HEK293 (cell line): ENCODE data around the gene CRY2.

ENCODE experiments used
- OVOL3 ChIP-seq: fragments of 450-650 bp; formaldehyde crosslinking; IDR thresholded peaks from 2 replicates; pipeline ENCODE4 v1.5.1; 2016; ENCODE audit warnings: missing biosample characterization, missing genetic modification characterization
- PBX3 ChIP-seq: sonication (generic); formaldehyde crosslinking; IDR thresholded peaks from 2 replicates; pipeline ENCODE4 v1.8.1; 2022; ENCODE audit warnings: mild to moderate bottlenecking, moderate library complexity, missing genetic modification reagents
- PRDM1 ChIP-seq: fragments of 450-650 bp; formaldehyde crosslinking; IDR thresholded peaks from 2 replicates; pipeline ENCODE4; 2016; ENCODE audit warnings: missing biosample characterization, missing genetic modification characterization
- REST ChIP-seq: fragments of 450-650 bp; formaldehyde crosslinking; IDR thresholded peaks from 2 replicates; pipeline ENCODE4 v1.5.1; 2016; ENCODE audit warnings: missing biosample characterization, missing genetic modification characterization
- WT1 ChIP-seq: fragments of 450-650 bp; formaldehyde crosslinking; IDR thresholded peaks from 2 replicates; pipeline ENCODE4 v1.5.1; 2016; ENCODE audit warnings: missing biosample characterization, missing genetic modification characterization
- ZFHX2 ChIP-seq: fragments of 450-650 bp; formaldehyde crosslinking; conservative IDR thresholded peaks from 2 replicates; pipeline ENCODE4 v1.5.1; 2016; ENCODE audit warnings: missing biosample characterization, missing genetic modification characterization
- ZFP69B ChIP-seq: fragments of 450-650 bp; formaldehyde crosslinking; IDR thresholded peaks from 2 replicates; pipeline ENCODE4 v1.5.1; 2016; ENCODE audit warnings: missing biosample characterization, missing genetic modification characterization
- ZNF175 ChIP-seq: fragments of 450-650 bp; formaldehyde crosslinking; IDR thresholded peaks from 2 replicates; pipeline ENCODE4 v1.5.1; 2016; ENCODE audit warnings: missing biosample characterization, missing genetic modification characterization
- ZNF24 ChIP-seq: fragments of 450-650 bp; formaldehyde crosslinking; IDR thresholded peaks from 2 replicates; pipeline ENCODE4 v1.5.1; 2016; ENCODE audit warnings: missing biosample characterization, missing genetic modification characterization
- ZNF335 ChIP-seq: fragments of 450-650 bp; formaldehyde crosslinking; conservative IDR thresholded peaks from 2 replicates; pipeline ENCODE4 v1.5.1; 2016; ENCODE audit warnings: missing biosample characterization, missing genetic modification characterization
- ZNF366 ChIP-seq: fragments of 450-650 bp; formaldehyde crosslinking; conservative IDR thresholded peaks from 2 replicates; pipeline ENCODE4 v1.5.1; 2016; ENCODE audit warnings: missing biosample characterization, missing genetic modification characterization
- ZNF37A ChIP-seq: fragments of 450-650 bp; IDR thresholded peaks from 2 replicates; pipeline ENCODE4 v1.5.1; 2018; ENCODE audit warnings: missing biosample characterization, missing genetic modification characterization
- ZNF394 ChIP-seq: fragments of 450-650 bp; formaldehyde crosslinking; IDR thresholded peaks from 2 replicates; pipeline ENCODE4 v1.5.1; 2016; ENCODE audit warnings: missing biosample characterization, missing genetic modification characterization, mild to moderate bottlenecking, moderate library complexity, borderline replicate concordance
- ZNF449 ChIP-seq: fragments of 450-650 bp; formaldehyde crosslinking; IDR thresholded peaks from 2 replicates; pipeline ENCODE4 v1.5.1; 2017; ENCODE audit warnings: missing biosample characterization, mild to moderate bottlenecking, missing genetic modification characterization, moderate library complexity
- ZNF629 ChIP-seq: fragments of 450-650 bp; formaldehyde crosslinking; IDR thresholded peaks from 2 replicates; pipeline ENCODE4 v1.5.1; 2017; ENCODE audit warnings: missing biosample characterization, missing genetic modification characterization
- ZNF670 ChIP-seq: fragments of 450-650 bp; formaldehyde crosslinking; IDR thresholded peaks from 2 replicates; pipeline ENCODE4 v1.5.1; 2016; ENCODE audit warnings: missing biosample characterization, missing genetic modification characterization, low read depth
- ZNF692 ChIP-seq: fragments of 450-650 bp; formaldehyde crosslinking; IDR thresholded peaks from 2 replicates; pipeline ENCODE4 v1.5.1; 2016; ENCODE audit warnings: missing biosample characterization, missing genetic modification characterization
- ZNF768 ChIP-seq: fragments of 450-650 bp; formaldehyde crosslinking; IDR thresholded peaks from 2 replicates; pipeline ENCODE4 v1.5.1; 2018; ENCODE audit warnings: missing biosample characterization, mild to moderate bottlenecking, missing genetic modification characterization
- ZSCAN16 ChIP-seq: fragments of 450-650 bp; formaldehyde crosslinking; IDR thresholded peaks from 2 replicates; pipeline ENCODE4 v1.5.1; 2016; ENCODE audit warnings: missing biosample characterization, missing genetic modification characterization
- ZSCAN23 ChIP-seq: fragments of 450-650 bp; formaldehyde crosslinking; IDR thresholded peaks from 2 replicates; pipeline ENCODE4 v1.5.1; 2016; ENCODE audit warnings: missing biosample characterization, missing genetic modification characterization
- ZSCAN30 ChIP-seq: fragments of 450-650 bp; IDR thresholded peaks from 2 replicates; pipeline ENCODE4 v1.5.1; 2018; ENCODE audit warnings: missing biosample characterization, mild to moderate bottlenecking, missing genetic modification characterization, moderate library complexity
- TF ChIP-seq, protein P1 (sequence below): fragments of 450-650 bp; formaldehyde crosslinking; IDR thresholded peaks from 2 replicates; pipeline ENCODE4 v1.5.1; 2016; ENCODE audit warnings: missing biosample characterization, missing genetic modification characterization
- TF ChIP-seq, protein P2 (sequence below): fragments of 450-650 bp; formaldehyde crosslinking; IDR thresholded peaks from 2 replicates; pipeline ENCODE4 v1.5.1; 2016; ENCODE audit warnings: missing biosample characterization, missing genetic modification characterization
- TF ChIP-seq, protein P3 (sequence below): fragments of 450-650 bp; formaldehyde crosslinking; IDR thresholded peaks from 2 replicates; pipeline ENCODE4 v1.5.1; 2016; ENCODE audit warnings: missing biosample characterization, missing genetic modification characterization

The CRY2 gene

DNA sequence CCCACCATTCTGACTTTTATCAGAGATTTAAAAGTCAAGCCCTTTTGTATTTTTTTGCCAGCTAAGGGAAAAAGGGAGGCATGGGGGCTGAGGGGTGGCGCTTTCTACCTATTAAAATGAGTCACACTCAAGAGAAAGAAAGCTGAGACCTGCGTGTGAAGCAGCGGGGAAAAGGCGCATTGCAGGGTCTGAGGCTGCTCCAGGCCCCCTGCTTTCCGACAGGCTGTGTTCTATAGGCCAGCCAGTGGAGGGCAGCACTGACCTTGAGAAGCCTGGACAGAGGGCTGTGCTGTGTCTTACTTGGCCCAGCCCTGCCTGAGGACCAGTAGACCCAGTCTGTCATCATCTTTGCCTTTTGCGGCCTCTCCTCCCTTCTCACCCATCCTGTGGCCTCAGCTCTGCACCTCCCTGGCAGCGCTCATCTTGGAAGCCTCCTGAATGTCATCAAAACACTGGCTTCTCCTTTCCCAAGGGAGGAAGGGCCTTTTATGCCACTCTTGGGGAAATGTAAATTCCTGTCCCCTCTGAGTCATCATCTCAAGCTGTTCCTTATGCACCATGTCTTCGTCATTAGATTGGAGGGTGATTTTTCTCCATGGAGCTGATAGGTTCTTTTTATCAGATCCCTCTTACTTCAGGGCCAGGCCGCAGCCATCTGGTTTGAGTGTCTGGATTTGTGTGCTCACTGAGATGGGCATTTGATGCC, 25.5 kb downstream of the CRY2 start (continued):
- TF ChIP-seq ZFP69B (tag by site-specific recombination) (no peak), ZNF670 (no peak), ZNF335 (tag by site-specific recombination) (peak; percentile 82), ZNF768 (0 out of 2 replicates have a peak, but pooled peaks have one; percentile 11), ZSCAN16 (no peak), ZNF629 (tag by site-specific recombination) (peak; percentile 73), ZNF366 (tag by site-specific recombination) (0 out of 2 replicates have a peak, but pooled peaks have one; percentile 44), OVOL3 (tag by site-specific recombination) (no peak), PRDM1 (tag by site-specific recombination) (no peak), ZNF692 (tag by site-specific recombination) (0 out of 2 replicates have a peak, but pooled peaks have one; percentile 13), REST (no peak), ZFHX2 (tag by site-specific recombination) (no peak), ZNF394 (tag by site-specific recombination) (peak; percentile 77; the same call in 1 of the 2 replicates), ZNF24 (0 out of 2 replicates have a peak, but pooled peaks have one; percentile 38), PBX3 (CRISPR knock-in tag) (no peak), ZSCAN30 (tag by site-specific recombination) (peak; percentile 11; the same call in 1 of the 2 replicates), ZNF37A (no peak), ZSCAN23 (tag by site-specific recombination) (no peak), WT1 (tag by site-specific recombination) (peak; percentile 58), ZNF175 (no peak), ZNF449 (no peak)
- TF ChIP-seq, protein P1, sequence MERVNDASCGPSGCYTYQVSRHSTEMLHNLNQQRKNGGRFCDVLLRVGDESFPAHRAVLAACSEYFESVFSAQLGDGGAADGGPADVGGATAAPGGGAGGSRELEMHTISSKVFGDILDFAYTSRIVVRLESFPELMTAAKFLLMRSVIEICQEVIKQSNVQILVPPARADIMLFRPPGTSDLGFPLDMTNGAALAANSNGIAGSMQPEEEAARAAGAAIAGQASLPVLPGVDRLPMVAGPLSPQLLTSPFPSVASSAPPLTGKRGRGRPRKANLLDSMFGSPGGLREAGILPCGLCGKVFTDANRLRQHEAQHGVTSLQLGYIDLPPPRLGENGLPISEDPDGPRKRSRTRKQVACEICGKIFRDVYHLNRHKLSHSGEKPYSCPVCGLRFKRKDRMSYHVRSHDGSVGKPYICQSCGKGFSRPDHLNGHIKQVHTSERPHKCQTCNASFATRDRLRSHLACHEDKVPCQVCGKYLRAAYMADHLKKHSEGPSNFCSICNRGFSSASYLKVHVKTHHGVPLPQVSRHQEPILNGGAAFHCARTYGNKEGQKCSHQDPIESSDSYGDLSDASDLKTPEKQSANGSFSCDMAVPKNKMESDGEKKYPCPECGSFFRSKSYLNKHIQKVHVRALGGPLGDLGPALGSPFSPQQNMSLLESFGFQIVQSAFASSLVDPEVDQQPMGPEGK (tag by site-specific recombination), result peak; percentile 58
- TF ChIP-seq, protein P2, sequence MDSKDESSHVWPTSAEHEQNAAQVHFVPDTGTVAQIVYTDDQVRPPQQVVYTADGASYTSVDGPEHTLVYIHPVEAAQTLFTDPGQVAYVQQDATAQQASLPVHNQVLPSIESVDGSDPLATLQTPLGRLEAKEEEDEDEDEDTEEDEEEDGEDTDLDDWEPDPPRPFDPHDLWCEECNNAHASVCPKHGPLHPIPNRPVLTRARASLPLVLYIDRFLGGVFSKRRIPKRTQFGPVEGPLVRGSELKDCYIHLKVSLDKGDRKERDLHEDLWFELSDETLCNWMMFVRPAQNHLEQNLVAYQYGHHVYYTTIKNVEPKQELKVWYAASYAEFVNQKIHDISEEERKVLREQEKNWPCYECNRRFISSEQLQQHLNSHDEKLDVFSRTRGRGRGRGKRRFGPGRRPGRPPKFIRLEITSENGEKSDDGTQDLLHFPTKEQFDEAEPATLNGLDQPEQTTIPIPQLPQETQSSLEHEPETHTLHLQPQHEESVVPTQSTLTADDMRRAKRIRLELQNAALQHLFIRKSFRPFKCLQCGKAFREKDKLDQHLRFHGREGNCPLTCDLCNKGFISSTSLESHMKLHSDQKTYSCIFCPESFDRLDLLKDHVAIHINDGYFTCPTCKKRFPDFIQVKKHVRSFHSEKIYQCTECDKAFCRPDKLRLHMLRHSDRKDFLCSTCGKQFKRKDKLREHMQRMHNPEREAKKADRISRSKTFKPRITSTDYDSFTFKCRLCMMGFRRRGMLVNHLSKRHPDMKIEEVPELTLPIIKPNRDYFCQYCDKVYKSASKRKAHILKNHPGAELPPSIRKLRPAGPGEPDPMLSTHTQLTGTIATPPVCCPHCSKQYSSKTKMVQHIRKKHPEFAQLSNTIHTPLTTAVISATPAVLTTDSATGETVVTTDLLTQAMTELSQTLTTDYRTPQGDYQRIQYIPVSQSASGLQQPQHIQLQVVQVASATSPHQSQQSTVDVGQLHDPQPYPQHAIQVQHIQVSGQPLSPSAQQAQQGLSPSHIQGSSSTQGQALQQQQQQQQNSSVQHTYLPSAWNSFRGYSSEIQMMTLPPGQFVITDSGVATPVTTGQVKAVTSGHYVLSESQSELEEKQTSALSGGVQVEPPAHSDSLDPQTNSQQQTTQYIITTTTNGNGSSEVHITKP, result peak; percentile 77
- TF ChIP-seq, protein P3, sequence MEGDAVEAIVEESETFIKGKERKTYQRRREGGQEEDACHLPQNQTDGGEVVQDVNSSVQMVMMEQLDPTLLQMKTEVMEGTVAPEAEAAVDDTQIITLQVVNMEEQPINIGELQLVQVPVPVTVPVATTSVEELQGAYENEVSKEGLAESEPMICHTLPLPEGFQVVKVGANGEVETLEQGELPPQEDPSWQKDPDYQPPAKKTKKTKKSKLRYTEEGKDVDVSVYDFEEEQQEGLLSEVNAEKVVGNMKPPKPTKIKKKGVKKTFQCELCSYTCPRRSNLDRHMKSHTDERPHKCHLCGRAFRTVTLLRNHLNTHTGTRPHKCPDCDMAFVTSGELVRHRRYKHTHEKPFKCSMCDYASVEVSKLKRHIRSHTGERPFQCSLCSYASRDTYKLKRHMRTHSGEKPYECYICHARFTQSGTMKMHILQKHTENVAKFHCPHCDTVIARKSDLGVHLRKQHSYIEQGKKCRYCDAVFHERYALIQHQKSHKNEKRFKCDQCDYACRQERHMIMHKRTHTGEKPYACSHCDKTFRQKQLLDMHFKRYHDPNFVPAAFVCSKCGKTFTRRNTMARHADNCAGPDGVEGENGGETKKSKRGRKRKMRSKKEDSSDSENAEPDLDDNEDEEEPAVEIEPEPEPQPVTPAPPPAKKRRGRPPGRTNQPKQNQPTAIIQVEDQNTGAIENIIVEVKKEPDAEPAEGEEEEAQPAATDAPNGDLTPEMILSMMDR, result peak; percentile 87
